A549 (cell line): ENCODE data around the gene ABCA7. TPM values are rescaled to one million over a fixed set of nuclear protein-coding genes. Genes with fewer than 3 reads are reported as not detected.

Experiments used
- ATAC-seq, 2 experiments: fragments of 200-7000 bp in 1 of 2; fragments of >200 bp in 1 of 2; cut with Nextera tagmentation in 1 of 2; cut with Tn5 transposase in 1 of 2; 3 replicates each; pipeline versions ENCODE4 v1.8.0 to v1.9.1; 2018 to 2020; ENCODE audit warnings: mild to moderate bottlenecking in 1 of 2, moderate library complexity in 1 of 2
- CTCF ChIA-PET: fragments of 300-600 bp; sonication (Branson Sonifier 250); formaldehyde crosslinking; extraction: SDS; loops from one replicate; lab custom pipeline; 2021; ENCODE audit warnings: antibody characterized with exemption, inconsistent platforms; lab: Yijun Ruan, JAX
- POLR2A ChIA-PET: fragments of 350-600 bp; formaldehyde crosslinking; extraction: SDS; loops from one replicate; lab custom pipeline; 2021; ENCODE audit warnings: antibody characterized with exemption, inconsistent platforms; lab: Yijun Ruan, JAX
- DNase-seq, 2 experiments: peaks; one replicate each; pipeline versions ENCODE4 v3.0.0 to v3.0.0-alpha.2; 2011 to 2016; ENCODE audit warnings: low read depth in 1 of 2, low spot score in 1 of 2
- FAIRE-seq: peaks from 2 replicates; lab custom pipeline; 2011; peaks lifted over from hg19 to GRCh38; lab: Jason Lieb, UNC
- H3K27ac ChIP-seq, 2 experiments: fragments of >200 bp; sonication (Bioruptor Twin); formaldehyde crosslinking; 3 replicates each; pipeline ENCODE4 v1.5.1; 2016 to 2017
- H3K4me1 ChIP-seq: fragments of >200 bp; sonication (Bioruptor Twin); formaldehyde crosslinking; 3 replicates; pipeline ENCODE4 v1.6.1; 2016
- H3K4me2 ChIP-seq: fragments of >200 bp; sonication (Bioruptor Twin); formaldehyde crosslinking; 3 replicates; pipeline ENCODE4 v1.6.1; 2016
- H3K4me3 ChIP-seq: fragments of >200 bp; sonication (Bioruptor Twin); formaldehyde crosslinking; 3 replicates; pipeline ENCODE4 v1.5.1; 2016
- H3K9me3 ChIP-seq: fragments of >200 bp; sonication (Bioruptor Twin); formaldehyde crosslinking; 3 replicates; pipeline ENCODE4 v1.6.1; 2016
- CEBPB ChIP-seq, 2 experiments: fragments of >200 bp in 1 of 2; sonication (Bioruptor Twin) in 1 of 2; formaldehyde crosslinking in 1 of 2; IDR thresholded peaks; 2 replicates each; pipeline ENCODE4 v1.6.1; 2012 to 2016
- CHD2 ChIP-seq: fragments of 150-350 bp; IDR thresholded peaks from 2 replicates; pipeline ENCODE4 v1.6.1; 2014; ENCODE audit warnings: low read length; ENCODE audit not compliant: partially characterized antibody
- EP300 ChIP-seq, 2 experiments: fragments of >200 bp; sonication (Bioruptor Twin); formaldehyde crosslinking; IDR thresholded peaks; 2 replicates in 1 of 2; 3 replicates in 1 of 2; pipeline ENCODE4 v1.6.1; 2016 to 2017
- FOSB ChIP-seq: fragments of 250-450 bp; sonication (Bioruptor Pico); IDR thresholded peaks from 2 replicates; pipeline ENCODE4 v1.5.0; 2020; ENCODE audit warnings: mild to moderate bottlenecking, moderate library complexity
- FOXS1 ChIP-seq: fragments of 250-450 bp; sonication (Bioruptor Pico); IDR thresholded peaks from 2 replicates; pipeline ENCODE4 v1.5.0; 2020; ENCODE audit warnings: mild to moderate bottlenecking, moderate library complexity
- HDAC2 ChIP-seq: fragments of 200-600 bp; sonication (generic); IDR thresholded peaks from 2 replicates; pipeline ENCODE4 v1.6.1; 2016
- JUNB ChIP-seq: fragments of >200 bp; sonication (Bioruptor Twin); formaldehyde crosslinking; IDR thresholded peaks from 2 replicates; pipeline ENCODE4 v1.6.1; 2016
- MAZ ChIP-seq: fragments of 150-350 bp; IDR thresholded peaks from 2 replicates; pipeline ENCODE4 v1.6.1; 2014; ENCODE audit warnings: antibody characterized with exemption, low read depth, low read length, borderline replicate concordance
- MYC ChIP-seq: IDR thresholded peaks from 2 replicates; pipeline ENCODE4 v1.6.1; 2012; ENCODE audit warnings: mild to moderate bottlenecking, inconsistent platforms, low read length, improper control_type of control experiment, borderline replicate concordance
- NFE2L2 ChIP-seq: fragments of 150-350 bp; conservative IDR thresholded peaks from 2 replicates; pipeline ENCODE4 v1.6.1; 2014; ENCODE audit warnings: low read length
- NR3C1 ChIP-seq: fragments of >200 bp; sonication (Bioruptor Twin); formaldehyde crosslinking; IDR thresholded peaks from 3 replicates; pipeline ENCODE4 v1.6.1; 2017
- POLR2AphosphoS2 ChIP-seq: conservative IDR thresholded peaks from 2 replicates; pipeline ENCODE4 v1.6.1; 2012; ENCODE audit warnings: low read length, improper control_type of control experiment, inconsistent platforms
- RFX5 ChIP-seq: fragments of 450-650 bp; IDR thresholded peaks from 2 replicates; pipeline ENCODE4 v1.7.1; 2014; ENCODE audit warnings: antibody characterized with exemption, mild to moderate bottlenecking, moderate library complexity
- ZC3H11A ChIP-seq: fragments of 450-650 bp; IDR thresholded peaks from 2 replicates; pipeline ENCODE4 v1.6.1; 2014; ENCODE audit warnings: antibody characterized with exemption, mild to moderate bottlenecking
- WGBS: methylation state at CpG from one replicate; pipeline ENCODE4 v1.1.6; 2017; ENCODE audit errors: missing lambda C conversion rate; 5-methylcytosine and 5-hydroxymethylcytosine counted together
- polyA plus RNA-seq, 4 experiments: library from polyadenylated mRNA; depleted of rRNA in 3 of 4; stranded (reverse); fragments of >200 nt; fragmentation: RNase III in 1 of 4; extraction: RNeasy Plus Mini Kit Qiagen cat#74134 plus additional on column Dnase treatment in 1 of 4; gene quantifications; 2 replicates in 3 of 4; 3 replicates in 1 of 4; pipeline ENCODE4 v1.2.3, GENCODE V29; 2011 to 2017
- TF ChIP-seq, protein P1 (sequence below): fragments of 200-600 bp; sonication (generic); IDR thresholded peaks from 2 replicates; pipeline ENCODE4 v1.6.1; 2016; ENCODE audit warnings: antibody characterized with exemption, mild to moderate bottlenecking, moderate library complexity
- TF ChIP-seq, protein P2 (sequence below): fragments of >200 bp; sonication (Bioruptor Twin); formaldehyde crosslinking; IDR thresholded peaks from 2 replicates; pipeline ENCODE4 v1.6.1; 2016
- TF ChIP-seq, protein P3 (sequence below): fragments of 250-450 bp; sonication (Bioruptor Pico); IDR thresholded peaks from 2 replicates; pipeline ENCODE4 v1.5.0; 2021; ENCODE audit warnings: mild to moderate bottlenecking, moderate library complexity, borderline replicate concordance
- TF ChIP-seq, protein P4 (sequence below): fragments of 250-450 bp; sonication (Bioruptor Pico); IDR thresholded peaks from 2 replicates; pipeline ENCODE4 v1.5.0; 2020; ENCODE audit warnings: low read depth, mild to moderate bottlenecking, moderate library complexity
- TF ChIP-seq, protein P5 (sequence below): IDR thresholded peaks from 2 replicates; pipeline ENCODE4 v1.6.1; 2012

ABCA7 gene
- polyA plus RNA-seq, 2 of the 4 experiments (the other 2 are of a cell fraction), result 5.0 to 13.5 TPM

DNA sequence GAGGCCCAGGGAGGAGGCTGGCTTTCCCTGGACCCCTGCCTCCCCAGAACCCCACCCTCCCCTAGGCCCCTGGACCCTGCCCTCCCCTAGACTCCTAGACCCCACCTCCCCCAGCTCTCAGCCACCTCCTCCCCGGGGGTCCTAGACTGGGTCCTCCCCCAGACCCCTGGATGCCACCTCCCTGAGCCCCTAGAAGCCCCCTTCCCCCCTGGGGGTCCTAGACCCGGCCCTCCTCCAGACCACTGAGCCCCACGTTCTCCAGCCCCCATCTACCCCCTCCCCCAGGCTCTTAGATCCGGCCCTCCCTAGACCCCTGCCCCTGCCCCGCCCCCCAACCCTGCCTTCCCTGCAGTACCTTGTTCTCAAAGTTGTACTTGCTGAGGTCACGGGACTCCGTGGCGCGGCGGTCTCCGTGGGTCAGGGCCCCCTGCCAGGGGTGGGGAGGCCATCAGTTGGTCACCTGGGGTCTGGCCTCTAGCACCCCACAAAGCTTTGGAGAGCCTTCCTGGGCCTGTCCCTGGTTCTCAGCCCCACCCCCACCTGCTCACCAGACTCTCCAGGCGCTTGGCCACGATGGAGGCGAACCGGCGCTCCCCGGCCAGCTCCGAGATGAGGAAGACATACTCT is 71.8 kb downstream of the ABCA7 start:
- no peak for FAIRE-seq
- POLR2A ChIA-PET, result no interaction called here
- no CpG with 5 or more reads among the region's 18 CpGs for WGBS
- H3K4me1 ChIP-seq, result peaks cover 38% of the 10 kb centered on the region
- no peak overlapping the region for H3K4me2 ChIP-seq
- H3K9me3 ChIP-seq, result no peaks in the 10 kb centered on the region
- CTCF ChIA-PET, result interaction anchor here (1.1 to 2.8 kb wide), 13 partner anchors 13 to 141 kb away, joined by 3 to 29 read pairs (median 12); partner anchors contain the start of gene SBNO2
- H3K27ac ChIP-seq, result peak overlapping the region; percentile 56 to 84; a peak in 4 of 6 replicates
- no peak for ATAC-seq
- TF ChIP-seq FOXS1 (no peak), NFE2L2 (no peak)
- TF ChIP-seq, protein P1, sequence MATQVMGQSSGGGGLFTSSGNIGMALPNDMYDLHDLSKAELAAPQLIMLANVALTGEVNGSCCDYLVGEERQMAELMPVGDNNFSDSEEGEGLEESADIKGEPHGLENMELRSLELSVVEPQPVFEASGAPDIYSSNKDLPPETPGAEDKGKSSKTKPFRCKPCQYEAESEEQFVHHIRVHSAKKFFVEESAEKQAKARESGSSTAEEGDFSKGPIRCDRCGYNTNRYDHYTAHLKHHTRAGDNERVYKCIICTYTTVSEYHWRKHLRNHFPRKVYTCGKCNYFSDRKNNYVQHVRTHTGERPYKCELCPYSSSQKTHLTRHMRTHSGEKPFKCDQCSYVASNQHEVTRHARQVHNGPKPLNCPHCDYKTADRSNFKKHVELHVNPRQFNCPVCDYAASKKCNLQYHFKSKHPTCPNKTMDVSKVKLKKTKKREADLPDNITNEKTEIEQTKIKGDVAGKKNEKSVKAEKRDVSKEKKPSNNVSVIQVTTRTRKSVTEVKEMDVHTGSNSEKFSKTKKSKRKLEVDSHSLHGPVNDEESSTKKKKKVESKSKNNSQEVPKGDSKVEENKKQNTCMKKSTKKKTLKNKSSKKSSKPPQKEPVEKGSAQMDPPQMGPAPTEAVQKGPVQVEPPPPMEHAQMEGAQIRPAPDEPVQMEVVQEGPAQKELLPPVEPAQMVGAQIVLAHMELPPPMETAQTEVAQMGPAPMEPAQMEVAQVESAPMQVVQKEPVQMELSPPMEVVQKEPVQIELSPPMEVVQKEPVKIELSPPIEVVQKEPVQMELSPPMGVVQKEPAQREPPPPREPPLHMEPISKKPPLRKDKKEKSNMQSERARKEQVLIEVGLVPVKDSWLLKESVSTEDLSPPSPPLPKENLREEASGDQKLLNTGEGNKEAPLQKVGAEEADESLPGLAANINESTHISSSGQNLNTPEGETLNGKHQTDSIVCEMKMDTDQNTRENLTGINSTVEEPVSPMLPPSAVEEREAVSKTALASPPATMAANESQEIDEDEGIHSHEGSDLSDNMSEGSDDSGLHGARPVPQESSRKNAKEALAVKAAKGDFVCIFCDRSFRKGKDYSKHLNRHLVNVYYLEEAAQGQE, result no peak
- H3K4me3 ChIP-seq, result no peak overlapping the region
- DNase-seq, result no peak

DNA sequence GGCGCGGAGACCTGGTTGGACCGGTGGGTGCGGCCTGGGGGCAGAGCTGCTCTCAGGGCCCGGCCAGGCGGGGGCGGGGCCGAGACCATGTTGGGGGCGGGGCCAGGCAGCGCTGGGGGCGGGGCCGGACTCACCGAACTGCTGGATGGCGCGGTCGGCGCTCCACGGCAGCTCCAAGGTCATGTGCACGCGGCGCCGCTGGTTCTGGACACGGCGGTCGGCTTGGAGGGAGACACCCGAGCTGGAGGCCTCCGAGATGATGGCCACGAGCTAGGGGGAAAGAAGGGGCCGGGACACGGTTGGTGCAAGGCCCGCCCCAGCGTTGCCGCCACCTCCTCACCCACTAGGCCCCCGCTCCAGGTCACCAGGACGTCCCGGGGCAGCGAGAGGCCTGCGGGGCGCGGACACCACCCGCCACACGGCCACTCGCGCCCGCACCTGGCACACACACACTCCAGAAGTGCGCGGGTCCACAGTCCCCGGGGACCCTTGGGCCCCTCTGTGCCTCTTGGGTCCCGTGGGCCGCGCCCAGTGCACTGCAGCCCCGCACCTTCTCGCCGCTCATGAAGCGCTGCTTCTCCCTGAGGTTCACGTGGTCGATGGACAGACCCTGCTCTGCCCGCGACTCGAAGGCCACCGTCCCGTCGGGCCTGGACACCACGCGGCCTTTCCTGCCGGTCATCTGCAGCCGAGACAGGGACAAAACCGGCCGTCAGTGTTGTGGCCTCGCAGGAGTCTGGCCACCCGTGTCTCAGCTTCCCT is 72.5 kb downstream of the ABCA7 start:
- H3K4me3 ChIP-seq, result no peak overlapping the region
- WGBS, result 87% methylated on average over 27 of the region's 71 CpGs
- DNase-seq (no peak), FAIRE-seq (no peak), ATAC-seq (peak; percentile 1 to 16; a peak in 3 of 6 replicates)
- TF ChIP-seq RFX5 (no peak), FOXS1 (no peak), MYC (no peak), CEBPB (IDR thresholded peaks at IDR 0.05) (no peak), JUNB (no peak), FOSB (CRISPR knock-in tag) (no peak), NR3C1 (no peak), EP300 (IDR thresholded peaks at IDR 0.05) (no peak), CHD2 (no peak), HDAC2 (no peak), MAZ (no peak), ZC3H11A (no peak), POLR2AphosphoS2 (no peak)
- TF ChIP-seq, protein P2, sequence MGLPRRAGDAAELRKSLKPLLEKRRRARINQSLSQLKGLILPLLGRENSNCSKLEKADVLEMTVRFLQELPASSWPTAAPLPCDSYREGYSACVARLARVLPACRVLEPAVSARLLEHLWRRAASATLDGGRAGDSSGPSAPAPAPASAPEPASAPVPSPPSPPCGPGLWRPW, result no peak
- TF ChIP-seq, protein P3, sequence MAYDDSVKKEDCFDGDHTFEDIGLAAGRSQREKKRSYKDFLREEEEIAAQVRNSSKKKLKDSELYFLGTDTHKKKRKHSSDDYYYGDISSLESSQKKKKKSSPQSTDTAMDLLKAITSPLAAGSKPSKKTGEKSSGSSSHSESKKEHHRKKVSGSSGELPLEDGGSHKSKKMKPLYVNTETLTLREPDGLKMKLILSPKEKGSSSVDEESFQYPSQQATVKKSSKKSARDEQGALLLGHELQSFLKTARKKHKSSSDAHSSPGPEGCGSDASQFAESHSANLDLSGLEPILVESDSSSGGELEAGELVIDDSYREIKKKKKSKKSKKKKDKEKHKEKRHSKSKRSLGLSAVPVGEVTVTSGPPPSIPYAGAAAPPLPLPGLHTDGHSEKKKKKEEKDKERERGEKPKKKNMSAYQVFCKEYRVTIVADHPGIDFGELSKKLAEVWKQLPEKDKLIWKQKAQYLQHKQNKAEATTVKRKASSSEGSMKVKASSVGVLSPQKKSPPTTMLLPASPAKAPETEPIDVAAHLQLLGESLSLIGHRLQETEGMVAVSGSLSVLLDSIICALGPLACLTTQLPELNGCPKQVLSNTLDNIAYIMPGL (CRISPR knock-in tag), result no peak
- TF ChIP-seq, protein P1, result no peak
- TF ChIP-seq, protein P4, sequence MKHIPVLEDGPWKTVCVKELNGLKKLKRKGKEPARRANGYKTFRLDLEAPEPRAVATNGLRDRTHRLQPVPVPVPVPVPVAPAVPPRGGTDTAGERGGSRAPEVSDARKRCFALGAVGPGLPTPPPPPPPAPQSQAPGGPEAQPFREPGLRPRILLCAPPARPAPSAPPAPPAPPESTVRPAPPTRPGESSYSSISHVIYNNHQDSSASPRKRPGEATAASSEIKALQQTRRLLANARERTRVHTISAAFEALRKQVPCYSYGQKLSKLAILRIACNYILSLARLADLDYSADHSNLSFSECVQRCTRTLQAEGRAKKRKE (CRISPR knock-in tag), result no peak
- TF ChIP-seq, protein P5, sequence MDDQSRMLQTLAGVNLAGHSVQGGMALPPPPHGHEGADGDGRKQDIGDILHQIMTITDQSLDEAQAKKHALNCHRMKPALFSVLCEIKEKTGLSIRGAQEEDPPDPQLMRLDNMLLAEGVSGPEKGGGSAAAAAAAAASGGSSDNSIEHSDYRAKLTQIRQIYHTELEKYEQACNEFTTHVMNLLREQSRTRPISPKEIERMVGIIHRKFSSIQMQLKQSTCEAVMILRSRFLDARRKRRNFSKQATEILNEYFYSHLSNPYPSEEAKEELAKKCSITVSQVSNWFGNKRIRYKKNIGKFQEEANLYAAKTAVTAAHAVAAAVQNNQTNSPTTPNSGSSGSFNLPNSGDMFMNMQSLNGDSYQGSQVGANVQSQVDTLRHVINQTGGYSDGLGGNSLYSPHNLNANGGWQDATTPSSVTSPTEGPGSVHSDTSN, result no peak
- ChIA-PET CTCF (interaction anchor here (0.8 to 2.8 kb wide), 35 partner anchors 9 to 141 kb away, joined by 3 to 29 read pairs (median 6); partner anchors contain the start of genes ATP5F1D and SBNO2), POLR2A (interaction anchor here (1.5 kb wide), 1 partner anchor 8 kb away, joined by 4 read pairs; the partner anchor contains the start of gene GPX4)
- no peaks in the 10 kb centered on the region for H3K9me3 ChIP-seq
- H3K4me2 ChIP-seq, result no peak overlapping the region
- peaks cover 32% of the 10 kb centered on the region for H3K4me1 ChIP-seq
- H3K27ac ChIP-seq, result peak overlapping the region in 1 of 2 experiments; percentile 84; a peak in 5 of 6 replicates
